Uterus (tissue), 4 donors: Measurements from ENCODE around the gene SIK2. TPM values are rescaled to one million over a fixed set of nuclear protein-coding genes. Genes with fewer than 3 reads are reported as not detected.
"Not testable (repeated sequence)": the region's sequence is repeated elsewhere in the genome, so short reads cannot be mapped to it uniquely, and the experiment has no call there.

ENCODE experiments used
- DNase-seq, 2 donors: peaks; one replicate each; pipeline ENCODE4 v3.0.0-alpha.2; 2019 to 2020
- H3K27ac ChIP-seq, 2 donors: fragments of 200-600 bp; sonication (generic); 1 replicate in 1 of 2; 2 replicates in 1 of 2; pipeline ENCODE4 v1.5.1; 2016 to 2018
- H3K27me3 ChIP-seq, 2 donors: fragments of 200-600 bp; sonication (generic); one replicate each; pipeline ENCODE4 v1.5.1; 2018 to 2019; ENCODE audit warnings: control low read depth in 1 of 2
- H3K36me3 ChIP-seq, 2 donors: fragments of 200-600 bp; sonication (generic); one replicate each; pipeline ENCODE4 v1.5.1; 2019; ENCODE audit warnings: control low read depth in 1 of 2
- H3K4me1 ChIP-seq, 2 donors: fragments of 200-600 bp; sonication (generic); one replicate each; pipeline ENCODE4 v1.5.1; 2018 to 2019; ENCODE audit warnings: control low read depth in 1 of 2
- H3K4me3 ChIP-seq, 2 donors: fragments of 200-600 bp; sonication (generic); 1 replicate in 1 of 2; 2 replicates in 1 of 2; pipeline ENCODE4 v1.5.1; 2018 to 2019; ENCODE audit warnings: mild to moderate bottlenecking in 1 of 2
- H3K9me3 ChIP-seq, 2 donors: fragments of 200-600 bp; sonication (generic); one replicate each; pipeline ENCODE4 v1.5.1; 2019; ENCODE audit warnings: control low read depth in 1 of 2
- POLR2A ChIP-seq, 2 donors: fragments of 450-650 bp; IDR thresholded peaks; one replicate each; pipeline ENCODE4 v1.6.1; 2016; ENCODE audit warnings: antibody characterized with exemption in 2 of 2, mild to moderate bottlenecking in 1 of 2, moderate library complexity in 1 of 2
- intact Hi-C: fragments of 100-400 bp; cut with DNase I; formaldehyde crosslinking; loops from one replicate; pipeline ENCODE4 v1.15.1; 2023; ENCODE audit warnings: low total_unique reads
- total RNA-seq, 4 donors: library from RNA; depleted of rRNA in 3 of 4; stranded (reverse); fragments of >200 nt in 3 of 4; gene quantifications; one replicate each; pipeline versions ENCODE4 v1.1.0 to v1.2.4, GENCODE V29; 2014 to 2023
- TF ChIP-seq, protein P1 (sequence below), 4 experiments: fragments of 200-600 bp in 2 of 4; fragments of 450-650 bp in 2 of 4; sonication (generic) in 2 of 4; IDR thresholded peaks; one replicate each; pipeline ENCODE4 v1.5.1; 2016 to 2019; ENCODE audit warnings: antibody characterized with exemption in 4 of 4, mild to moderate bottlenecking in 2 of 4, moderate library complexity in 1 of 4
- donor health status: DM: yes; HTN: yes; CAD: no.

The SIK2 gene
- total RNA-seq, 4 donors from 2014 or later = 11.5 to 27.7 (median 16.7) TPM

DNA sequence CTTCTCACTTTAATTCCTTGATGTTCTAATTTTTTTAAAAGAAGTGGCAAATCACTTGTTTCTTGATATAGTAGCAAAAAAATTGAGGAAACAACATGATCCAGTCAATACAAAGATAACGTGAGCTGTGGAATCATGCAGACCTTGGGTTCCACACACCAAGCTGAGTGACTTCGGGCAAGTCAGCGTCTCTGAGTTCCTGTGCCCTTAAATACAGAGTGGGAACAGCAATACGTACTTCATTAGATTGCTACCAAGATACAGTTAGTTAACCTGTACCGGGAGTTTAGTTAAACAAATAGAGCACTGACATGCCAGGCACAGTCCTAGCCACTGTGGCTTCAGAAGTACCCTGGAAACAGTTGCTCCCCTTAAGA lies 105.4 kb downstream of the SIK2 start:
- H3K27me3 ChIP-seq = no peaks in the 10 kb centered on the region
- H3K27ac ChIP-seq = peak overlapping the region in 1 of 2 donors; percentile 20
- H3K36me3 ChIP-seq = no peaks in the 10 kb centered on the region

DNA sequence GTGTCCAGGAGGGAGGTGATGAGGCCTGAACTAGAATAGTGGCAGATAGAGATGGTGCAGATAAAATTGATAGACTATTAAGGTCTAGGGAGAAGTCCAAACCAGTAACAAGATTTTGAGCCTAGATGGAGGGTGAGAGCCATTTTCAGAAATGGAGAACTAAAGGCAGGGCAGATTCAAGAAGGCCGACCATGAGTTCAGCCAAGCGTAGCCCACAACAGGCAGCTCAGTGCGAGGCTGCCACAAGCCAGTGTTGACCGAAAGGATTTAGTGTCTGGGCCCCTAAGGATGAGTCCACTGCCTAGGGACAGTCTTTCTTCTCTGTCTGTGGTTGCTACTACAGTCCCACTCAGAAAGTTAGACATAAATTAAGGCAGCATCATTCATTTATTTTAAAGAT lies 112.3 kb downstream of the SIK2 start:
- no peaks in the 10 kb centered on the region for H3K27me3 ChIP-seq
- no peak for DNase-seq
- TF ChIP-seq, protein P1, sequence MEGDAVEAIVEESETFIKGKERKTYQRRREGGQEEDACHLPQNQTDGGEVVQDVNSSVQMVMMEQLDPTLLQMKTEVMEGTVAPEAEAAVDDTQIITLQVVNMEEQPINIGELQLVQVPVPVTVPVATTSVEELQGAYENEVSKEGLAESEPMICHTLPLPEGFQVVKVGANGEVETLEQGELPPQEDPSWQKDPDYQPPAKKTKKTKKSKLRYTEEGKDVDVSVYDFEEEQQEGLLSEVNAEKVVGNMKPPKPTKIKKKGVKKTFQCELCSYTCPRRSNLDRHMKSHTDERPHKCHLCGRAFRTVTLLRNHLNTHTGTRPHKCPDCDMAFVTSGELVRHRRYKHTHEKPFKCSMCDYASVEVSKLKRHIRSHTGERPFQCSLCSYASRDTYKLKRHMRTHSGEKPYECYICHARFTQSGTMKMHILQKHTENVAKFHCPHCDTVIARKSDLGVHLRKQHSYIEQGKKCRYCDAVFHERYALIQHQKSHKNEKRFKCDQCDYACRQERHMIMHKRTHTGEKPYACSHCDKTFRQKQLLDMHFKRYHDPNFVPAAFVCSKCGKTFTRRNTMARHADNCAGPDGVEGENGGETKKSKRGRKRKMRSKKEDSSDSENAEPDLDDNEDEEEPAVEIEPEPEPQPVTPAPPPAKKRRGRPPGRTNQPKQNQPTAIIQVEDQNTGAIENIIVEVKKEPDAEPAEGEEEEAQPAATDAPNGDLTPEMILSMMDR (IDR thresholded peaks at IDR 0.05) = no peak
- no peak for TF ChIP-seq POLR2A (IDR thresholded peaks at IDR 0.05)
- H3K4me1 ChIP-seq = no peaks in the 10 kb centered on the region
- H3K9me3 ChIP-seq = no peaks in the 10 kb centered on the region
- no peaks in the 10 kb centered on the region for H3K36me3 ChIP-seq
- no peak overlapping the region for H3K4me3 ChIP-seq
- no peak overlapping the region for H3K27ac ChIP-seq
- intact Hi-C loops = no loop called here

More for the DNA sequence above, 105.4 kb downstream of the SIK2 start:
- intact Hi-C loops = no loop called here
- no peak for DNase-seq
- TF ChIP-seq POLR2A (IDR thresholded peaks at IDR 0.05) = no peak
- TF ChIP-seq, protein P1 (IDR thresholded peaks at IDR 0.05) = no peak
- H3K9me3 ChIP-seq = no peaks in the 10 kb centered on the region
- H3K4me3 ChIP-seq = no peak overlapping the region
- no peaks in the 10 kb centered on the region for H3K4me1 ChIP-seq

DNA sequence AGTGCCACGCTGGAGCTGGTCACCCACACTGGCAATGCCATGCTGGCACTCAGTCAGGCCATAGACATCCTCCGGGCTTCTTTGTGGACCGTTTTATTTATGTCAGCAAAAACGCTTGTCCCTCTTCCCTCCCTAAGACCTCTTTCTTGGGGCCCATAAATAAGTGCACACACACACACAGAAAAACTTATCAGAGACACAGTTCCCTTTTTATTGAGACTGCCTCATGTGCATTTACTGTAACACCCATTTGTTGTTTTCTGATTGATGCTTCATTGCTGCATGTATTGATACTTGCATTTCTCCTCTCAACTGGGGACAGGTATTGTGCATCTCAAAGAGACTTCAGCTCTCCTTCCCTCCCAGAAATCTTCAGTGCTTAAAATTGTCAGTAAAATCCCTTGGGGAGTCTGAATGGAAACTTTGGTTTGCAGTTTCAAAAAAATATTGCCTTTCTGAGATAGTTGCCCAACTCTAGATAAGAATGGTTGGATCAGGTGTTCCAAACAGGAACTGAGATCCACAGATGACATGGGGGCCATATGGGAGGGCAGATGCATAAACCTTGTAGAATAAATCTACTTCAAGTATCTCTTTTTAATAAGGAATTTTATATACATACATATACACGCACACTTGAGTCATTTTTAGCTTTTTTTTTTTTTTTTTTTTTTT lies 113.0 kb downstream of the SIK2 start:
- no peaks in the 10 kb centered on the region for H3K9me3 ChIP-seq
- no peak overlapping the region for H3K4me3 ChIP-seq
- no peak for TF ChIP-seq POLR2A (IDR thresholded peaks at IDR 0.05)
- TF ChIP-seq, protein P1 (IDR thresholded peaks at IDR 0.05) = no peak
- intact Hi-C loops = no loop called here
- no peak overlapping the region for H3K27ac ChIP-seq
- DNase-seq = no peak
- no peaks in the 10 kb centered on the region for H3K4me1 ChIP-seq
- H3K36me3 ChIP-seq = no peaks in the 10 kb centered on the region
- no peaks in the 10 kb centered on the region for H3K27me3 ChIP-seq

DNA sequence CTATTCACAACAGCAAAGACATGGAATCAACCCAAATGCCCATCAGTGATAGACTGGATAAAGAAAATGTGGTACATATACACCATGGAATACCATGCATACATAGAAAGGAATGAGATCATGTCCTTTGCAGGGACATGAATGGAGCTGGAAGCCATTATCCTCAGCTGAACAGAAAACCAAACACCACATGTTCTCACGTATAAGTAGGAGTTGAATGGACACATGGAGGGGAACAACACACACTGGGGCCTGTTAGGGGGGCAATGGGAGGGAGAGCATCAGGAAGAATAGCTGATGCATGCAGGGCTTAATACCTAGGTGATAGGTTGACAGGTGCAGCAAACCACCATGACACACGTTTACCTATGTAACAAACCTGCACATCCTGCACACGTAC lies 115.4 kb downstream of the SIK2 start:
- H3K27ac ChIP-seq, H3K36me3 ChIP-seq, H3K4me3 ChIP-seq, DNase-seq, H3K9me3 ChIP-seq, intact Hi-C loops, H3K27me3 ChIP-seq, H3K4me1 ChIP-seq: not testable (repeated sequence)

DNA sequence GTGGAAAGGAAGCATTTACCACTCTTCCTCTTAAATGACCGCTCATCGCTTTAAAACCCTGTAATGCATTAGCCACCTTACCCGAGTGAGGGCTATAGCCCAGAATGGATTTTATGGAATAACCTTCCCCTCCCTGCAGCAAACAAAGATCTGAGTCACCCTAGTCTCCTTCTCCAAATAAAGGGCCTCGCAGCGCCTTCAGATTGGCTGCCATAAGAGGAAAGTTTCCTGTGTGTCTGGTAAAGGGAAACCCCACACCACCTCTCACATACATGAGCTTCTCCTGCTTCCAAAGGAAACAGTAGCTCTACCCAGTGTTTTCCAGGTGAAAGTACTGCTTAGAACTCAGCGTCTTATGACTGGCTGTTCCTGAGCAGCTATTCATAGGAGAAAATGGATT lies 116.2 kb downstream of the SIK2 start:
- Histone ChIP-seq H3K27ac (peak overlapping the region; percentile 43 to 51), H3K27me3 (no peaks in the 10 kb centered on the region), H3K9me3 (no peaks in the 10 kb centered on the region), H3K36me3 (no peaks in the 10 kb centered on the region), H3K4me3 (no peak overlapping the region), H3K4me1 (no peaks in the 10 kb centered on the region)
- intact Hi-C loops = no loop called here
- TF ChIP-seq POLR2A (IDR thresholded peaks at IDR 0.05) = peak in 1 of 2 donors; percentile 15
- TF ChIP-seq, protein P1 (IDR thresholded peaks at IDR 0.05) = no peak
- no peak for DNase-seq

DNA sequence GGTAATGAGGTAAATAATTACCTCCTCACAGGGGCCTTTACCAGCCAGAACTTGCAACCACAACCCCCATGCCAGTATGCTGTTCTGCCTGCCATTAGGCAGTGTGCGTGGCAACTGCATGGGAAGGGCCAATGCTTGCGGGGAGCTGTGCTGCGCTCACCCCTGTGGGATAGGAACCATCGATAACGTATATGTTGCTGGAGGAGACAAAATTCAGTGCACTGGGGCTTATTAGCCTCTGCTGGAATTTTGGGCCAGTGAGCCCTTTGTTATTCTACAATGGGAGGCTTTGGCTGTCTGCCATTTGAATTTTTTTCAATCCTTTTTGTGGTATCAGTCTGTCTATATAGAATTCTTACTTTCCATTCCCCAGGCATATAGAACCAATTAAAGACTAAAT lies 116.6 kb downstream of the SIK2 start:
- TF ChIP-seq, protein P1 (IDR thresholded peaks at IDR 0.05) = no peak
- TF ChIP-seq POLR2A (IDR thresholded peaks at IDR 0.05) = no peak
- peak overlapping the region; percentile 43 to 51 for H3K27ac ChIP-seq
- intact Hi-C loops = no loop called here
- no peaks in the 10 kb centered on the region for H3K27me3 ChIP-seq
- no peaks in the 10 kb centered on the region for H3K4me1 ChIP-seq
- H3K36me3 ChIP-seq = no peaks in the 10 kb centered on the region
- no peak overlapping the region for H3K4me3 ChIP-seq
- H3K9me3 ChIP-seq = no peaks in the 10 kb centered on the region
- no peak for DNase-seq
